Muscle layer of colon (tissue), 2 donors: ENCODE measurements around the gene TDRD9.

Experiments
- H3K27ac ChIP-seq: one replicate; pipeline ENCODE4 v1.7.0; 2013; ENCODE audit warnings: low read depth, mild to moderate bottlenecking, low read length, moderate library complexity
- H3K27me3 ChIP-seq, 2 donors: one replicate each; pipeline ENCODE4 v1.7.0; 2013; ENCODE audit warnings: low read length in 2 of 2, mild to moderate bottlenecking in 2 of 2; ENCODE audit not compliant: insufficient read depth in 2 of 2, control insufficient read depth in 1 of 2
- H3K36me3 ChIP-seq: one replicate; pipeline ENCODE4 v1.7.0; 2013; ENCODE audit warnings: mild to moderate bottlenecking, low read length; ENCODE audit not compliant: insufficient read depth
- H3K4me1 ChIP-seq: one replicate; pipeline ENCODE4 v1.7.0; 2013; ENCODE audit warnings: mild to moderate bottlenecking, low read length; ENCODE audit not compliant: insufficient read depth
- H3K4me3 ChIP-seq, 2 donors: one replicate each; pipeline ENCODE4 v1.7.0; 2013; ENCODE audit warnings: low read length in 2 of 2, low read depth in 1 of 2, mild to moderate bottlenecking in 1 of 2, moderate library complexity in 1 of 2
- H3K9ac ChIP-seq: one replicate; pipeline ENCODE4 v1.7.0; 2013; ENCODE audit warnings: low read length
- H3K9me3 ChIP-seq: one replicate; pipeline ENCODE4 v1.7.0; 2013; ENCODE audit warnings: mild to moderate bottlenecking, low read length
- donor health status: abdominal sarcoma.
- donor health status: Adenocarcinoma of cecum.

Gene TDRD9

DNA sequence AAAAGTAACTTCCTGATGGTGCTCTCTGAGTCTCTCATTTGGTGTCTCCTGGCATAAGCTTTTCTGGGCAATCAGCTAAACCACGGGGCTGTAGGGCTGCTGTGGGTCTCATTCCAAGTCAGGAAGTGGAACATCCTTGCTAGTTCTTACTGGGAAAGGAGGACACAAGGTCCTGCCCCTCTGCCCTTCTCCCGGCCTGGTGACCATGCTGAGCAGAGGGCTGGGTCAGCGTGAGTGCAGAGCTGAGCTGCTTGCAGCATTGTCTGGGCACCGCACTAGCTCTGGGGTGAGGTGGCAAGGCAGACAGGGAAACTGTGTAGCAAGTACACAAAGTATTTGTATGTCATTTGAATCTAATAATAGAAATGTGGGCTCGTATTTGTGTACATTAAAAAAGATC, 112.3 kb downstream of the TDRD9 start:
- no peaks in the 10 kb centered on the region for H3K27me3 ChIP-seq
- no peaks in the 10 kb centered on the region for H3K36me3 ChIP-seq
- H3K4me1 ChIP-seq, result no peaks in the 10 kb centered on the region
- H3K9me3 ChIP-seq, result no peaks in the 10 kb centered on the region
- no peak overlapping the region for H3K9ac ChIP-seq
- H3K4me3 ChIP-seq, result no peak overlapping the region
- H3K27ac ChIP-seq, result no peak overlapping the region

DNA sequence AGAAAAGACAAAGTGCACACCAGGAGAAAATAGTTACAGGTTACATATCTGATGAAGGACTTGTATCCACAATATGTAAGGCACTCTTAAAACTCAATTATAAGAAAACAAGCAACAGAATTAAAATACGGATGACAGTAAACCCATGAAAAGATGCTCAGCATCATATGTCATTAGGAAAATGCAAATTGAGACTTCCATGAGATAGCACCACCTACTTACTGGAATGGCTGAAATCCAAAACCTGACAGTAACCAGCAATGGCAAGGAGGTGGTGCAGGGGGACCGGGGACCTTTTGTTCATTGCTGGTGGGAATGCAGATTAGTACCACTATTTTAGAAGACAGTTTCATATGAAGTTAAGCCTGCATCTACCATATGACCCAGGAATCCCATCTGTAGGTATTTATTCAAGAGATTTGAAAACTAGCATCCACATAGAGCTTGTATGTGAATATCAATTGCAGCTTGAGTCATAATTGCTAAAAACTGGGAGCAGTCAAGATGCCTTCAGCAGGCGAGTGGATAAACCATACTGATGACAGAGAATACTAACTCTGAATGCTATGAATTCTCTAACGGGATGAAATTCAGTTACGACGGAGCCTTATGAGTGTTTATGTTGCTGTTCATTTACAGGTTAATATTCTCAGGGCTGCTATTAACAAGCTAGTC, 113.3 kb downstream of the TDRD9 start:
- Histone ChIP-seq H3K9ac (no peak overlapping the region), H3K9me3 (no peaks in the 10 kb centered on the region), H3K27me3 (no peaks in the 10 kb centered on the region)

DNA sequence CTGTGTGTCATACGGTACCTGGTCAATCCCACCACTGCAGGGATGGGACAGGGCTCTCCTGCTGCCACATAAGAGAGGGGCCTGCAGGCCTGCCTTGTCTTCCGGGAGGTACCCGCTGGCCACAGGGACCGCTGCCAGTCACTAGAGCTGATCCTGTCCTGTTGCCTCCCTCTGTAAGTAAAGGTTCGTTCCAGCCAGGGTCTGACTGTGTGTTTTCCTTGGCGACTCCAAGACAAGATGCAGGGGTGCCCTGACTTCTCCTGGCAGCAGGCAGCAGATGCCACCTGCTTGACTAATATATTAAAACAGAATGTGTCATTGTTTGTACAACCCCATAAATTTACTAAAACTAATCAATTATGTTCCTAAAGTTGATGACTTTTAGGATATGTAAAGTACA, 115.8 kb downstream of the TDRD9 start:
- Histone ChIP-seq H3K36me3 (no peaks in the 10 kb centered on the region), H3K9ac (no peak overlapping the region), H3K4me3 (no peak overlapping the region), H3K27me3 (no peaks in the 10 kb centered on the region), H3K27ac (no peak overlapping the region), H3K9me3 (no peaks in the 10 kb centered on the region), H3K4me1 (no peaks in the 10 kb centered on the region)

More for the DNA sequence above, 113.3 kb downstream of the TDRD9 start:
- Histone ChIP-seq H3K4me3 (no peak overlapping the region), H3K27ac (no peak overlapping the region), H3K36me3 (no peaks in the 10 kb centered on the region), H3K4me1 (no peaks in the 10 kb centered on the region)

DNA sequence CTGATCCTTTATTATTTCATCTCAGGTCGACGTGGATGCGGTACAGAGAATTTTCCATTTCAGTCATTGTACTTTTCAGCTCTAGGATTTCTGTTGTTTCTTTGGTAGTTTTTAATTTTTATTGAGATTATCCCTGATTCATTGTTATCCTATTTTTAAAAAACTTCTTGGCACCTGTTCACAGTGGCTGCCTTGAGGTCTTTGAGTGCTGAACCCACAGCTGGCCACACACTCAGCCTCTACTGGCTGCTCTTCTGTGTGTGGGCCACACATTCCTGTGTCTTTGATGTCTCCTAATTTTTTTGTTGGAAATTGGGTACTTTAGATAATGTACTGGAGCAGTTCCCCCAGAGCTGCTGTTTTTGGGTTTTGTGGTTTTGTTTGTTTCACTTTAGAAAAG, 119.5 kb downstream of the TDRD9 start:
- H3K36me3 ChIP-seq, result no peaks in the 10 kb centered on the region
- H3K4me1 ChIP-seq, result no peaks in the 10 kb centered on the region
- H3K9ac ChIP-seq, result no peak overlapping the region
- no peak overlapping the region for H3K27ac ChIP-seq
- H3K4me3 ChIP-seq, result no peak overlapping the region
- H3K9me3 ChIP-seq, result no peaks in the 10 kb centered on the region
- H3K27me3 ChIP-seq, result no peaks in the 10 kb centered on the region

DNA sequence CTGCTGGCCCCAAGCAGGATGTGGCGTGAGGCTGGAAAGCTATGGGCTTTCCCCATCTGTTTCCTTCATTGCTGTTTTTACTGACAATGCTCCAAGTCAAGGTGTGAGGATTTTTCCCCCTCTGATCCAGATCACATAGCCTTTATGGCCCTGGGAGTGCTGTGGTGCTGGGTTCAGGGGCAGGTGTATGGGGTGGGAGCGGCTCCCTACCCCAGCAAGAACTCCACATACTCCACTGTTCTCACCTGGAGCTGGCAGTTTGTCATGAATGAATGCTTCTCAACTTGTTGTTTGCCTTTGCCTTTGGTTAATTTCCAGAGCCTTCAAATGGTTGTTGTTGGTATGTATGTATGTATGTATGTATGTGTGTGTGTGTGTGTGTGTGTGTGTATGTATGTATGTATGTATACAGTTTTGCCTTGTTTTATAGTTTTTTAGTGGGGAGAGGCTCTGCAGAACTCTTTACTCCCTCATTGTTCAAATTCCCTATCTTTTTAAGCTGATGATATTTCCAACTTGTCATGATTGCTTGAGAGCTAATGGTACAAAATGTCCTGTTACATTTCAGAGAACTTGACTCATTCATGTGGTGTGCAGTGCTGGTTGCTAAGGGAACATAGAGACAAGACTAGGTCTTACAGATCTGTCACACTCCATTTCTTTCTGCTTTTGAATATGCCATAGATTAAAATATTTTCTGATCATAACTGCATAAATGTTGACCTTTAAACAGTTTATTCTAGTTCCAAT, 120.7 kb downstream of the TDRD9 start:
- no peak overlapping the region for H3K4me3 ChIP-seq
- H3K36me3 ChIP-seq, result no peaks in the 10 kb centered on the region
- no peaks in the 10 kb centered on the region for H3K9me3 ChIP-seq
- no peak overlapping the region for H3K27ac ChIP-seq
- H3K27me3 ChIP-seq, result no peaks in the 10 kb centered on the region
- H3K4me1 ChIP-seq, result no peaks in the 10 kb centered on the region
- H3K9ac ChIP-seq, result no peak overlapping the region

DNA sequence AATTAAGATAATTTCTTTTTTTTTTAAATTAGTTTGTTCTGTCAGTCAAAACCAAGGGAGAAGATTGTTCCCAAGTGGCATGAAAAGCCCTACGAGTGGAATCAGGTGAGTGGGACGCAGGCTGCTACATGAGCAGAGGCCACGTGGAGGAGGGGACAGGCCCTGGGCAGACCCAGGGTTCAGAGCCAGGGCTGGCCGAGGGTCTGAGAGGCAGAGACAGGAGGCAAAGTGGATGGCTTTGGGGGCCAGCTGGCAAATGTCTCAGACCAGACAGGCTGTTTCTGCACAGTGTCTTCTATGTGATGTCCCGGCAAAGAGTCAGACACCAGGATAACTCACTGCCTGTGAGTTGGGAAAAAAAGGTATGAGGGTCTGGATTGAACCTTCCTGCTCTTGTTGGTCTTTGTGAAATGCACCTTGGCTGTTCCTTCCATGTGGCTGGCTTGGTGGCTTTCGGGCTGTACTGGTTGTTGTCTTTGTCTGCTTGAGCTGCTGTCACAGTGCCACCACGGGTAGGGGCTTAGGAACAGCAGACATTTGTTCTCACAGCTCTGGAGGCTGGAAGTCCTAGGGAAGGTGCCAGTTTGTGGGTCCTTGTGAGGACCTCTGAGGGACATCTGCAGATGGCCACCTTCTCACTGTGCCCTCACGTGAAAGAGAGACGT, 121.5 kb downstream of the TDRD9 start:
- Histone ChIP-seq H3K27me3 (no peaks in the 10 kb centered on the region), H3K9me3 (no peaks in the 10 kb centered on the region), H3K4me3 (no peak overlapping the region), H3K9ac (no peak overlapping the region), H3K36me3 (no peaks in the 10 kb centered on the region), H3K4me1 (no peaks in the 10 kb centered on the region), H3K27ac (no peak overlapping the region)

DNA sequence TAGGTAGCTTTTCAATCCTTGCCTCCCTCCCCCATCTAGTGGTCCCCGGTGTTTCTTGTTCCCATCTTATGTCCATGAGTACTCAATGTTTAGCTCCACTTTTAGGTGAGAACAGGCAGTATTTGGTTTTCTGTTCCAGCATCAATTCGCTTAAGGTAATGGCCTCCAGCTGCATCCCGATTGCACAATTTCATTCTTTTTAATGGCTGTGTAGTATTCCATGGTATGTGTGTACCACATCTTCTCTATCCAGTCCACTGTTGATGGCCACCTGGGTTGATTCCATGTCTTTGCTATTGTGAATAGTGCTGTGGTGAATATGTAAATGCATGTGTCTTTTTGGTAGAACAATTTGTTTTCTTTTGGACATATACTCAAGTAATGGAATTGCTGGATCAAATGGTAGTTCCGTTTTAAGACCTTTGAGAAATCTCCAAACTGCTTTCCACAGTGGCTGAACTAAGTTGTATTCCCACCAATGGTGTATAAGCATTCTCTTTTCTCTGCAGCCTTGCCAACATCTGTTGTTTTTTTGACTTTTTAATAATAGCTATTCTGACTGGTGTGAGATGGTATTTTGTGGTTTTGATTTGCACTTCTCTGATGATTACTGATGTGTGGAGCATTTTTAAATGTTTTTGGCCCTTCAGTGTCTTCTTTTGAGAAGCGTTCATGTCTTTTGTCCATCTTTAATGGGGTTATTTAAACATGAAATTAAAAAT, 123.0 kb downstream of the TDRD9 start:
- Histone ChIP-seq H3K4me1 (no peaks in the 10 kb centered on the region), H3K36me3 (no peaks in the 10 kb centered on the region), H3K9ac (no peak overlapping the region), H3K27ac (no peak overlapping the region), H3K9me3 (no peaks in the 10 kb centered on the region), H3K4me3 (no peak overlapping the region), H3K27me3 (no peaks in the 10 kb centered on the region)

DNA sequence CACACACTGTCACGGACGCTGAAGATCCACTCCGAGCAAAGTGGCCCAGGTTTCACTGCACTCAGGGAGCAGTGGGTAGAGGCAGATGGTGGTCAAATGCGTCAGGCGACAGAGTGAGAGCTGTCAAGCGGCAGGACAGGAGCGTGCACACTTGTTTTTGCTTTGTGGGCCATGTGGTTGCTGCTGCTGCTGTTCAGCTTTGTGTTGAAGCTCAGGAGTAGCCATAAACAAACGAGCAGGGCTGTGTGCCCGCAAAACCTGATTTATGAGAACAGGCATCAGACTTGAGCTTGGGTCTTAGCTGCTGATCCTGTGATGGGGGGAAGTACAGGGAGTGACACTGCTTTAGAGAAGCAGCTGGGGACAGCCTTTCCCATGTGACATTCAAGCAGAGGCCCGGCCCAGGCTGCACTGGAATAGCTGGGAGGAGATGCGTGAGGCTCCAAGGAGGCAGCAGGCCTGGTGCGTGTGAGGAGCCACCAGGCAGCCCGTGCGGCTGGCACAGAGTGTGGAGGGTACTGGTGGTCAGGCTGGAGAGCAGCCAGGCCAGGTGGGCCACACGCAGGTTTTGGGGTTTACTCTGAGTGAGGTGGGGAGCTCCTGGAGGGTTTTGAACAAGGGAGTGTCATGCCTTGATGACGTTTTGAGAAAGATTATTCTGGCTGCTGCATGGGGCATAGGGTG, 126.1 kb downstream of the TDRD9 start:
- Histone ChIP-seq H3K27me3 (no peaks in the 10 kb centered on the region), H3K9ac (no peak overlapping the region), H3K36me3 (no peaks in the 10 kb centered on the region), H3K4me3 (no peak overlapping the region), H3K9me3 (no peaks in the 10 kb centered on the region), H3K4me1 (no peaks in the 10 kb centered on the region), H3K27ac (no peak overlapping the region)

DNA sequence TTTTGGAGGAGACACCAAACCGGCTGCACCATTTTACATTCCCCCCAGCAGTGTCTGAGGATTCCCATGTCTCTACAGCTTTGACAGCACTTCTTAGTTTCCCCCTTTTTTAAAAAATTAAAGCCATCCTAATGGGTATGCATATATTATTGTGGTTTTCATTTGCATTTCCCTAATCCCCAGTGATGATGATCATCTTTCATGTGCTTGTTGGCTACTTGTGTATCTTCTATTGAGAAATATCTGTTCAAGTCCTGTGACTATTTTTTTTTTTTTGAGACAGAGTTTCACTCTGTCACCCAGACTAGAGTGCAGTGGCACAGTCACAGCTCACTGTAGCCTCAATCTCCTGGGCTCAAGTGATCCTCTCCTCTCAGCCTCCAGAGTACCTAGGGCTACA, 134.0 kb downstream of the TDRD9 start:
- no peak overlapping the region for H3K27ac ChIP-seq
- H3K4me3 ChIP-seq, result no peak overlapping the region
- H3K9ac ChIP-seq, result no peak overlapping the region
- H3K4me1 ChIP-seq, result no peaks in the 10 kb centered on the region
- no peaks in the 10 kb centered on the region for H3K9me3 ChIP-seq
- H3K36me3 ChIP-seq, result no peaks in the 10 kb centered on the region
- no peaks in the 10 kb centered on the region for H3K27me3 ChIP-seq

DNA sequence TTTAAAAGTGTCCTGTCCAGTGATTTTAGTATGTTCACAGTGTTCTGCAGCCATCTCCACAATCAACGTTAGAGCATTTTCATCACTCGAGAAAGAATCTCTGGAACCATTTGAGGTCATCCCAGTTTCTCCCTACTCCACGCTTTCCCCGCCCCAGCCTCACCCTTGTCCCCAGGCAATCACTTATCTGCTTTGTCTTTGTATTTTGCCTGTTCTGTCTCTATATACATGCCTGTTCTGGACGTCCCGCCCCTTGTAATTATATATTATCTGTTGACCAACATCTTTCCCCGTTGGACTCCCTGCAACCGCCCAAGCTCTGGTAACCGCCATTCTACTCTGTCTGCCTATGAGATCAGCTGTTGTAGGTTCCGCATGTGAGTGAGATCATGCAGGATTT, 135.7 kb downstream of the TDRD9 start:
- Histone ChIP-seq H3K36me3 (no peaks in the 10 kb centered on the region), H3K4me3 (no peak overlapping the region), H3K27ac (no peak overlapping the region), H3K4me1 (no peaks in the 10 kb centered on the region), H3K9ac (no peak overlapping the region), H3K27me3 (no peaks in the 10 kb centered on the region), H3K9me3 (no peaks in the 10 kb centered on the region)

DNA sequence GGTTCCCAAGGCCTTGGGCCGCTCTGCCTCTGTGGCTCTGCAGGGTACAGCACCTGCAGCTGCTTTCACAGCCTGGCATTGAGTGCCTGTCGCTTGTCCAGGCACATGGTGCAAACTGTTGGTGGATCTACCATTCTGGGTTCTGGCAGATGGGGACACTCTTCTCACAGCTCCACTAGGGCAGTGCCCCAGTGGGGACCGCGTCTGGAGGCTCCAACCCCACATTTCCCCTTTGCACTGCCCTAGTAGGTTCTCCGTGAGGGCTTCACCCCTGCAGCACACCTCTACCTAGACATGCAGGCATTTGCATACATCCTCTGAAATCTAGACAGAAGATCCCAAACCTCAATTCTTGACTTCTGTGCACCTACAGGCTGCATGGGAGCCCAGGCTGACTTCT, 138.0 kb downstream of the TDRD9 start:
- Histone ChIP-seq H3K27ac (no peak overlapping the region), H3K4me1 (no peaks in the 10 kb centered on the region), H3K4me3 (no peak overlapping the region), H3K9ac (no peak overlapping the region), H3K36me3 (no peaks in the 10 kb centered on the region), H3K9me3 (no peaks in the 10 kb centered on the region), H3K27me3 (no peaks in the 10 kb centered on the region)
